Stimulated activated CD4-positive, alpha-beta T cell treated with anti-CD3 and anti-CD28 coated beads, Interleukin-12 subunit alpha, Interleukin-12 subunit beta, amount 100 ng/mL, for 4 hours (primary cell): ENCODE measurements around the gene SMTNL1.
"Not testable (repeated sequence)": the region's sequence is repeated elsewhere in the genome, so short reads cannot be mapped to it uniquely, and the experiment has no call there.

Experiments used
- DNase-seq: peaks from one replicate; pipeline ENCODE4 v3.0.0-alpha.2; 2020

The SMTNL1 gene

DNA sequence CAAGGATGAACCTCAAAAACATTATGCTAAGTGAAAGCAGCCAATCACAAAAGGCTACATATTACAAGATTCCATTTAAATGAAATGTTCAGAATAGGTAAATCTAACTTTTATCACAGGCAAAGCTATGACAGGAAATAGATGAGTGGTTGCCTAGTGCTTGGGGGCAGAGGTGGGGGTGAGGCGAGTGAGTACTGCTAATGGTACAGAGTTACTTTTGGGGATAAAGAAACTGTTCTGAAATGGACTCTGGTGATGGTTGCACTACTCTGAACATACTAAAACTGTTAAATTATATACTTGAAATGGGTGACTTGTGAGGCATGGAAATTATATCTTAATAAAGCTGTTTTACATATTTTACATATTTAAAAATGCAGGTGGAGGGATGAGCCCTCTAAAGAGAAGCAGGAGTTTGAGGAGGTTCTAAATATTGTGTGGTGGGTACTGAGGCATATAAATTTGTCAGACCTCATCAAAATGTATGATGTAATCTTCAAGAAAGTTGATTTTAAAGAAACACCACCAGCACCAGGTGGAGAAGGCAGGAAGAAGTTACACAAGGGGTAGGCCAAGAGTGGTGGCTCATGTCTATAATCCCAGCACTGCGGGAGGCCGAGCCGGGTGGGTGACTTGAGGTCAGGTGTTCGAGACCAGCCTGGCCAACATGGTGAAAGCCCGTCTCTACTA is 25.5 kb upstream of the SMTNL1 start:
- DNase-seq, result no peak

DNA sequence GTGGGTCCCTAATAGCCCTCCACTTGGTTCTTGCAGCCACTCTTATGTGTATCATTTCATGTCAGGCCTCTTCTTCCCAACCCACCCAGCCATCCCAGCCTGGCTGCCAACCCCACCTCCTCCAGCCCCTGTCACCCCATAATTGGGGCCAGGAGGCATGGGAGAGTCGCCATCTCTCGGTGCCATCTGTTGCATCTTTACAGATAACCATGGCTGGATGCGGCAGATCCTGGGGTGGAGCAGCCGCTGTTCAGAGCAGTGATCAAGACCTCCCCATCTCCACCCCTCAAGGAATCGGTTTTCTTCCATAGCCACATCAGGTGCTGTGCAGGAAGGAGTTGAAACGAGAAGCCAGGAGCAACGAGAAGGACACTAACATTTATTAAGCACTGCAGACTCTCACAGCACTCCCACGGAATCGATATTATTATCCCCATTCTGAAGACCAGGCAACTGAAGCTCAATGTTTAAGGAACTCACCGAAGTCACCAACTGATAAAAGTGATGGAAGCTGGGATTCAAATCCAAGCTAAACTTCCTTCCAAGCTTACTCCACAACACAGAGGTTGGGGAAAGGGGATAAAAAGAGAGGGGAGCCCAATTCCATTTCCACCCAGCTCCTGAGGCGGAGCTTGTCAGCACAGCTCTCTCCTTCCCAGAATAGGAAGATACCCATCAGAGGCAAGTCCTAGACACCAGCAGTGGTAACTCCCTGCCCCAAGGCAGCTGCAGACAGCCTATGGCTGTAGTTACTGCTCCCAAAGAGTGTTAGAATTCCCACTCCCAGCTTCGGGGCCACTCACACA is 24.5 kb upstream of the SMTNL1 start:
- DNase-seq, result no peak

DNA sequence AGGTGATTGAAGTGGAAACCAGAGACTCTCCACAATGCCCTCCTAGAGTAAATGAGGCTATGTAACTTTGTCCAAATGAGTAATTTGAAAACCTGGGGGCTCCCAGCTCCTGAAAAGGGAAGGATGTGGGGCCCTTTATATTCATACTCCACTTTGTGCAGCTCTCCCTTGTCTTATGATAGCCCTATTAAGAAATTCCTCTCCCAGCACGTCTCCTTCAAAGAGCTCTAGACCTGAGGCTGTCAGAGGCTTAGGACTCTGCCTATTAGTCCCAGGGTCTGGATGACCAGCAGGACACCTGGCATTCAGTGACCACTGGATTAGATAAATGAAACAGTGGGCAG is 24.0 kb upstream of the SMTNL1 start:
- DNase-seq, result no peak

DNA sequence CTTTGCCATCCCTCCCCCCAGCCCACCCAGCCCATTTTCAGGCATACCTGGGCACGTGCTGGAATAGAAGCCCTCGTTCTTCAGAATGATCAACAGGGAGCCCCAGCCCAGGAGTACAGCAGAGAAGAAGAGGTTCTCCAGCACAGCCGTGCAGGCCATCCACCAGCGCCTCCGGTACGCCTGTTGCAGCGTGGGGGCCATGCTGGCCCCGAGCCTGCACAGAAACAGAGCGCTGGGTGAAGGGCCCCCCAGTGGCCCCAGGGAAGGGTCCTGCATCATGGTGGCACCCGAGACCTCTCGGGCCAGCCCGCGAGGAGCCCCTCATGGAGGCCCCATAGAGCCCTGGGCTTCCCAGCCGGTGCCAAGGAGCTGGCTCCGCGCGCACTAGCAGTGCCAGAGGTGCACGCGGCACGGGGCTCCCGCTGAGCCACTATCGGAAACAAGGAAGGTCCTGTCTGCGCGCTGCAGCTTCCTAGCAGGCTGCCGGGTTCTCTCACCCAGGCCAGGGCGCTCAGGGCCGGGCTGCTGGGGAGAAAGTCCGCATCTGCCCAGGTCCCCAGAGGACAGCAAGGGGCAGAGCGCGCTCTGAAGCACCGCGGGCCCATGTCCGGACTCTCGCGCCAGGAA is 23.4 kb upstream of the SMTNL1 start:
- peak; percentile 34 for DNase-seq

DNA sequence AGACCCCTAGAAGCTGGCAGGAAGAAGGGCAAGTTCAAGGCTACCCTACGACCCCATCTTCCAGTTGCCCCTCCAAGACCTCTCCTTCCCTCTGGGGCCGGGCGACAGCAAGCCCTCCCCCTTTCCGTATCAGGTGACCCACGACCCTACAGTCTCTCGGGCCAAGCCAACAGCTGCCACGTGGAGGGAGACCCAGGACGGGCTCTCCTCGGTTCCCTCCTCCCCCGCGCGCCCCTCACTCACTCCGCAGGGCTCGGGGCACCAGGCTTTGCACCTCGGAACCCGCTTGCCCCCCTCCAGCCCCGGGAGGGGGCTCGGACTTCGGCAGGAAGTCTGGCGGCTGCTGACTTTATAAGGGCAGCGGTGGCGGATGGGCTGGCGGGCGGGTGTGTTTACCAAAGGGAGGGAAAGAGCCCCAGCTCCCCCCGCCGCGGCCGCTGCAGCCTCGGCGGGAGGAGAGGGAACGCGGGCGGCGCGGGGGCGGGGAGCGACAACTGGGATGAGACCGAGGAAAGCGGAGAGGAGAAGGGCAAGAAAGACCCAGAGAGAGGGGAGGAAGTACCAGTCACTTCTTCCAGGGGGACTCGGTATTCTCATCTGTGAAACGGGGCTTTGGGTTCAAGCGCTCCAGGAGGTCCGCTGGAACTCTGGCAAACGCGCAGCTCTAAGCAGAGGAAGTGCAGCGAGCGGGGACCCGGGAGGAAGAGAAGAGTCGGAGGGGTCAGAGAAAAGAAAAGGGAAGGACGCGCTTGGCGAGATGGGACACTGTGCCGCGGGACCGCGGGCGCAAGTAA is 22.7 kb upstream of the SMTNL1 start:
- DNase-seq, result peak; percentile 56

DNA sequence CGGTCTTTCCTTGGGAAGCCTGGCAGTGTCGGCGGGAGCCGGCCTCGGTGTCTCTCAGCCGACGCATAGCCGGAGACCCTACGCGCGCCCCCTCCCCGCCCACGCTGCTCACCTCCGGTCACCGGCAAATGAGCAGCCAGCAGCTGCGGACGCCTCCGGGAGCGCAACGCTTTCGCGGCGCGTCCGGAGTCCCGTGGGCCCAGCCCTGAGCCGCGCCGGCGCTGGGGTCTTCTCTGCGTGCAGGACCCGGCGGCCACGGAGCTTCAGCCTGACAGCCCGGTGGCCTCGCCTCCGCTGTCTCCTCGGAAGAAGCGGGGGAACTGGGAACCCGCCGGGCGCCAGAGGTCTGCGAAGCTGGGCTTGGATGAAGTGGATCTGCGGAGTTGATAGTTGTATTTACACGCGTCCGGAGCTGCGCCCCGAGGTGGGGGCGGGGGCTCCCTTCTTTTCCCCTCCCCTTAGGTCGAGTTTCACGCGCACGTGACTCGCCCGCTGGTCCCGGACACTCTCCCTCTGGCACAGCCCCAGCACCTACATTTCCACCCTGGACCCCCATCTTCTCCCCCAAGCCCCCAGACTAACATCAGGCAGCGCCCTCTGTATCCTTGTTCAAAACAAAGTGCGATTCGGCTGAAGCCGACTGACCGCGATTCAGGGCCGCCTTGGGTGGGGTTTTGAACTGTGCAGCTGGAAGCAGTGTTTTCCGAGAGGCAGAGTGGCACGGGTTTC is 21.9 kb upstream of the SMTNL1 start, which contains the start of gene SLC43A1:
Gene SLC43A1, minus strand, starts transcription at position 371 of the 729 bp plus-strand sequence. CDS start 1,591 bp downstream, outside the sequence.
- peak; percentile 43 for DNase-seq

DNA sequence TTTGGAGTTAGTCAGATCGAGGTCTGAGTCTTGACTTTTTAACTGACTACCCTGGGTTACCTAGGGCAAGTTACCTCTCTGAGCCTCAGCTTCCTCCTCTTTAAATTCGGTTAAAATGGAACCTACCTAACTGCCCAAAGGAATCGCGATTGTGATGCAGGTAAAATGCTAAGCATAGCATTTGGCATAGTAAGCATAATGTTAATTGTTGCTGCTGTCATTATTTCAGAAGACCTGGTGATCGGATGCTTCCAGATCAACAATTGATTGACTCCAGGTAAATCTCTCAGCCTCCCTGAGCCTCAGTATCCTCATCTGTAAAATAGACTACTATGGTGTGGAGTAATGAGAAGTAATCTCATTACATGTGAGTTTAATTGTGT is 21.3 kb upstream of the SMTNL1 start:
- no peak for DNase-seq

DNA sequence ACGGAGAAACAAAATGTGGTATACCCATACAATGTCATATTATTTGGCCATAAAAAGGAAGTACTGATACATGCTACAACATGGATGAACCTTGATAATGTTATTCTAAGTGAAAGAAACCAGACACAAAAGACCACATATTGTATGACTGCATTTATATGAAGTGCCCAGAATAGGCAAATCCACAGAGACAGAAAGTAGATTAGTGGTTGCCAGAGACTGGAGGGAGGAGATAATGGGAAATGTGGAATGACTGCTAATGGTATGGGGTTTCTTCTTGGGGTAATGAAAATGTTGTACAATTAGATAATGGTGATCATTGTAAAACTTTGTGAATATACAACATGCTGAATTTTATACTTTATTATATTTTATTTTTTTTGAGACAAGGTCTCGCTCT is 16.3 kb upstream of the SMTNL1 start:
- DNase-seq, result no peak

DNA sequence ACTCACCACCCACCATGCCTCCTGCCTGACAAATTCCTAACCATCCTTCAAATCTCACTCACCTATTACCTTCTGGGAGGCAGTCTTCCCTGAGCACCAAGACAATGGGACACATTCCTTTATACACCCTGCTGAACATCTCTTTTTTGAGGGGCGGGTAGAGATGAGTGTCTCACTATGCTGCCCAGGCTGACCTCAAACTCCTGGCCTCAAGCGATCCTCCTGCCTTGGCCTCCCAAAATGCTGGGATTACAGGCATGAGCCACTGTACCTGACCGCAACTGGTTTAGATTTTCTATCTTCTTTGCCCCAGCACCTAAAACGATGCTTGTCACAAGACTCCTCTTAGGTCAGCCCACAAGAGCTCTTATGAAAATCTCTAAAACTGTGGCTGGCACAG is 14.0 kb upstream of the SMTNL1 start:
- no peak for DNase-seq

DNA sequence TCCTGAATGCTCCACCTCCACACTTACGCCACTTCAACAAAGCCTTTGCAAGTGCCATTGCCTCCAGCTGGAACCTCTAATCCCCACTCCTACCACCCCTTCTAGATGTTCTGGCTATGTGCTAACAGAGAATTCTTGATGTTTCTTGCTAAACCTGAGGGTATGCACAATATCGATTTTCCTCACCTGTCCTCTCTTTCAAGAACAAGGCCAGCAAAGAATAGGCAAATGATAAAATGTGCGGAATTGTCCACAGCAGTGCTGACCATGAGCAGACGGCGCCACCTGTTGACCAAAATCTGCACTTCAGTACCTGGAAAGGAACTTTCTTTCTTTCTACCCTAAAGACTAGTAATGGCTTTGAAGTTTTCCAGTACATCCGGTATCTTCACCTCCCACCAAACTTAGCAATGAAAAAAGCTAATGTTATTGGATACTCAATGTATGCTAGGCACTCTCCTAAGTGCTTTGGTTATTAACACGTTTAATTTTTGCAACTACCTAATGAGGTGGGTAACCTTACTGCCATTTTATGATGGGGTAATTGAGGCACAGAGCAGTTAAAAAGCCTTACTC is 10.3 kb upstream of the SMTNL1 start:
- DNase-seq, result peak; percentile 73

DNA sequence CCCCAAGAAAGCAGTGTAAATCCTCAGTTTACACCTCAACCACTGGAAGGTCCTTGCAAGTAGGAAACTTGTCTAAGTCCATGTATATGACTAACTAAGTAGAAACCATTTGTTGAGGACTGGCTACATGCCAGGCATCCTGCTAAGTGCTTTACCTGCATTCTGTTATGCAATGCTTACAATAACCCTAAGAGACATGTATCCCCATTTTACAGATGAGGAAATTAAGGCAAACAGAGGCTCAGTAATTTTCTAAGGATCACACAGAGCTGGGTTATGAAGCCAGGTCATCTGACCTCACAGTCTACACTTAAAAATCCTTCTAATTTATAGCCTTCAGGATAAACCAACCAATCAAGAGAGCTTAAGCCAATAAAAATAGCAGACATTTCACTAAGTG is 8.4 kb upstream of the SMTNL1 start:
- no peak for DNase-seq

DNA sequence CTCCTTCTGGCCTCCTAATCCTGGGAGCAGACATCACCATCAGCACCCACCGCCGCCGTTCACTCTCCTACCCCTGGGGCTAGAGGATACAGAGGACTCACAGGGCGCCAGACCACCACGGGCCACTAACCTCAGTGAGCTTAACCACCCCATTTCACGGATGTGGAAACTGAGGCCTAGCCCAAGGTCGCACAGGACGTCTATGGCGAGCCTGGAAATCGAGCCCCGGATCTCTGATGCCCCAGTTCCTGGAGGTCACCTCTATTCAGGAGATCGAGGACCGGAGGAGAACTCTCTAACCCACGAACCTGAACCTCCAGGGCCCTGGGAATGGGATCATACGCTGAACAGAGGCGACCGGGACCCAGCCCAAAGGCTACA is 7.2 kb upstream of the SMTNL1 start:
- DNase-seq, result no peak

DNA sequence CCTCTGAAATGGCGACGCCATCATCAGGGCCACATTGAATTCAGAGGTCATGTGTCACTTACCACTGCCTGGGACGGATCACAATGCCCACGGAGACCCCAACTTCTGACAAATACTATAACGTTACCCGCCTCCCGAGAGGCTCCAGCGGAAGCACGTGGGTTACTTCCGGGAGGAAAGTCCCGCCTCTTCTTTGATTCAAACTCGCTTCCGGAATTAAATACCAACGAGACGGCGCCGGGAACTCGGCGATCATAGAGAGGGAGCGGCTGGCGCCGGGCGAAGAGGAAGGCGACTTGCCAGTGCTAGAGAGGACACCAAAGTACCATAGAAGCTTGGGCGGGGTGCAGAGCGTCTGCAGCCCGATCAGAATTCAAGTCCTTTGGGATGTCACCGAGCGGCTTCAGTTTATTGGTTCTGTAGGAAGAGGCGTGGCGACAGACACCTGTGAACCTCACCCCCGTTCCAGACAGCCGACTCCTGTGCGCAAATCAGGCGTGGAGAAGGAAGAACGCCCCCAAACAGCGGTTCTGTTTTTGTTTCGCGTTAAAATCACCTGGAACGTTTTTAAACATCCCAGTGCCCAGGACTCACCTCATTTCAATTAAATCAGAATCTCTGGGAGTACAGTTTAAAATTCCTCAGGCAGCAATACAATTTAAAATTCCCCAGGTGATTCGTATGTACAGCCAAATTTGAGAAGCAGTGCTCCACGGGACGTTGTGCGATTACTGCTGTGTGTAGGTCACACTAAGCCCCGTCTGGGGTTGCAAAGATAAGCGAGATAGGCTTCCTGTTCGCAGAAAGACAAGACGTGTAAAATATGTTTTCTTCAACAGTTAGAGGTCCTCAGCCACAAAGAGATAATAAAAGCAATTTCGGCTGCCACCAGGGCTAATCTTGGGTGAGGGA is 6.5 kb upstream of the SMTNL1 start, which contains the start of gene TIMM10:
Gene TIMM10, minus strand, starts transcription at position 159 of the 912 bp plus-strand sequence. CDS start 565 bp downstream, outside the sequence.
- peak; percentile 85 for DNase-seq

DNA sequence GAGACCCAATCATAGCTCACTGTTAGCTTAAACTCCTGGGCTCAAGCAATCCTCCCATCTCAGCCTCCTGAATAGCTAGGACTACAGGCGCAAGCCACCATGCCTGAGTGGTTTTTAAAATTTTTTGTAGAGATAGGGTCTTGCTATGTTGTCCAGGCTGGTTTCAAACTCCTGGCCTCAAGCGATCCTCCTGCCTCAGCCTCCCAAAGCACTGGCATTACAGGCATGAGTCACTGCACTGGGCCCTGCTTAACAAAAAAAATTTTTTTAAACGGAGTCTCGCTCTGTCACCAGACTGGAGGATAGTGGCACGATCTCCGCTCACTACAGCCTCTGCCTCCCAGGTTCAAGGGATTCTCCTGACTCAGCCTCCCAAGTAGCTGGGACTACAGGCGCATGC is 2.9 kb upstream of the SMTNL1 start:
- not testable (repeated sequence) for DNase-seq

DNA sequence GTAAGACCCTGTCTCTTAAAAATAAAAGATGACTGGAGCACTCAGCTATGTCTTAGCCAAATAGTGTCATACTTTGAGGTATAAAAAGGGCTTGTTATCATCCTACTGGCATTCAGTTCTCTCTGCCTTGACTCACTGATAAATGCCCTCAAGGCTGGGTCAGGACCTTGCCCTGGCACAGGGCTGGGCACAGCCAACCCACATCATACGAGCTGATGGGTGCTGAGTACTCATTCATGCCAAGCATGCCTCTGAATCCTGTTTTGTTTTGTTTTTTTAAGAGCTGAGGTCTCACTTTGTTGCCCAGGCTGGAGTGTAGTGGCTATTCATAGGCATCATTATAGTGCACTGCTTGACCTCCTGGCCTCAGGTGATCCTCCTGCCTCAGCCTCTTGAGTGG is 1.9 kb downstream of the SMTNL1 start:
- no peak for DNase-seq

DNA sequence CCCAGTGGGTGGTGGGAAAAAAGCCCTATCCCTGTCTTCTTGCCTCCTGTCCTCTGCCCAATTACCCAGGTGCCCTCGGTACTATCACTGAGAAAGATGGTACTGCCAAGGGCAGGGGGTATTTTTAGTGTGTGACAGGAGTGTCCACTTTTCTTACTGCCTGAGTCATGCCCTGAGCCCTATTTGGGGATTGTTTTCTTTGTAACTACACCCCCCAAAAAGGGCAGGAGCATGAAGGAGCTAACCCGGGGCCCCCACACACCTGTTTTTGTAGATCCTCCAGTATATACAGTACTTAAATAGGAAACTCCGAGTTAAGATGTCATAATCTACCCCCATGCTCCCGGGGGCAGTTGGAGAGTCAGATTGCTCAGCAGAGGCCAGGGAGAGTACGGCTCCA is 3.8 kb downstream of the SMTNL1 start:
- DNase-seq, result no peak

DNA sequence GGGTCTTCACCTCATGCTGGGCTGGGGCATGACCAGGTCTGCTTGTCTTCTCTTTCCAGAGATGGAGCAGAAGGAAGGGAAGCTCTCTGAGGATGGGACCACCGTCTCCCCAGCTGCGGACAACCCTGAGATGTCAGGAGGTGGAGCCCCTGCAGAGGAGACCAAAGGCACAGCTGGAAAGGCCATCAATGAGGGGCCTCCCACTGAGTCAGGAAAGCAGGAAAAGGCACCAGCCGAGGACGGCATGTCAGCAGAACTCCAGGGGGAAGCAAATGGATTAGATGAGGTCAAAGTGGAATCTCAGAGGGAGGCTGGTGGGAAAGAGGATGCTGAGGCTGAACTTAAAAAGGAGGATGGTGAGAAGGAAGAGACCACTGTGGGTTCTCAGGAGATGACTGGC is 5.2 kb downstream of the SMTNL1 start:
- DNase-seq, result no peak

DNA sequence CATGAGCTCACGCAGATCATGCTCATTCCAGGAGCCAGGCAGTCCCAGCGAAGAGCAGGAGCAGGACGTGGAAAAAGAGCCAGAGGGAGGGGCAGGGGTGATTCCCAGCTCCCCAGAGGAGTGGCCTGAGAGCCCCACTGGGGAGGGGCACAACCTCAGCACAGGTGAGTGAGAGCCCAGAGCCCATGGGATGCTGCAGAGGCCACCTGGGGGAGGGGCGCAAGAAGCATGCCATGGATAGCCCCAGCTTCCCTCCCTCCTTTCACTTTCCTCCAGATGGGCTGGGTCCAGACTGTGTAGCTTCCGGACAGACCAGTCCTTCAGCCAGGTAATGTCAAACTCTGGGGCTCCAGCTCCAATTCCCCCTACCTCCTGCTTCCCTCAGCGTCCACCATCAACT is 6.2 kb downstream of the SMTNL1 start:
- no peak for DNase-seq

DNA sequence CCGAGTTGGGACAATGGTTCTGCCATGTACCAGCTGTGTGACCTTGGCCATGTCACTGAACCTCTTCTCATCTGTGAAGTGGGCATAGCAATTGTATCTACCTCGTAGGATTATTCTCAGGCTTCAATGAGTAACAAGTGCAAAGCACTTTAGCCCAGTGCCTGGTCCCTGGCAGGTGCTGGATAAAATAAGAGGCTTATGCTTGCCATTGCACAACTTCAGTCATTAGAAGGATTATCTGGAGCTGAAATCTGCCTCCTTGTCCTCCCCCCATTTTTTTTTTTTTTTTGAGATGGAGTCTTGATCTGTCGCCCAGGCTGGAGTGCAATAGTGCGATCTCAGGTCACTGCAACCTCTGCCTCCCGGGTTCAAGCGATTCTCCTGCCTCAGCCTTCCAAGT is 7.2 kb downstream of the SMTNL1 start:
- DNase-seq, result no peak

DNA sequence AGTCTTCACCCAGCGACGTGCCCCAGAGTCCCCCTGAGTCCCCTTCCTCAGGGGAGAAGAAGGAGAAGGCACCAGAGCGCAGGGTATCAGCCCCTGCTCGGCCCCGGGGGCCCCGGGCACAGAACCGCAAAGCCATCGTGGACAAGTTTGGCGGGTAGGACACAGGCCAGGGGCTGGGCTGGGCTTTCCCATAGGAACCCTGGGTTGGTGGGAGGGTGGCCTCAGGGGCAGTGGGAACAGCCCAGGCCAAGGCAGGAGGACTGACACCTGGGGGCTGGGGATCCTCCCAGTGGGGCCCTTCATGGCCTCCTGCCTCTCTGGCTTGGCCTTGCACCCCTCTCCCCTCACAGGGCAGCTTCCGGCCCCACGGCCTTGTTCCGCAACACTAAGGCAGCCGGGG is 8.5 kb downstream of the SMTNL1 start:
- no peak for DNase-seq

DNA sequence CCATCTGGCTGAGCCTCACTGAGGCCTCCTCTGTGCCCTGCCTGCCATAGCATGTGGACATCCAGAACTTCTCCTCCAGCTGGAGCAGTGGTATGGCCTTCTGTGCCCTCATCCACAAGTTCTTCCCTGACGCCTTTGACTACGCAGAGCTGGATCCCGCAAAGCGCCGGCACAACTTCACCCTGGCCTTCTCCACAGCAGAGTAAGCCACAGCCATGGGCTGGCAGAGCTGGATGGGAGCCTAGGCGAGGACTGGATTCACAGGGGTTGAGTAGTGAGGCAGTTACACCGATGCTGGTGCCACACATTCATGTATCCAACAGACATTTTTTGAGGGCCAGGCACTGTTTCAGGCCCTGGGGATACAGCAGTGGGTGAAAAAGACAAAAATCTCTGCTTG is 9.1 kb downstream of the SMTNL1 start:
- no peak for DNase-seq
